DMS114 treated with DMSO at 0.1 percent for 48 hours (cell line): Measurements from ENCODE around the gene PROSER3.
"Not testable (repeated sequence)": the region's sequence is repeated elsewhere in the genome, so short reads cannot be mapped to it uniquely, and the experiment has no call there.

Experiments used
- DNase-seq: peaks from one replicate; lab custom pipeline; 2025; ENCODE audit not compliant: unreplicated experiment; lab: John Stamatoyannopoulos, UW

Gene PROSER3

GRCh38 chr19:35753634-35754369, 4.2 kb upstream of the PROSER3 start:
- no peak for DNase-seq

- DNase-seq = no peak
These were observed 3.4 kb upstream of the PROSER3 start for GRCh38 chr19:35754370-35755130.

GRCh38 chr19:35755131-35755549, 2.8 kb upstream of the PROSER3 start:
- no peak for DNase-seq

DNA sequence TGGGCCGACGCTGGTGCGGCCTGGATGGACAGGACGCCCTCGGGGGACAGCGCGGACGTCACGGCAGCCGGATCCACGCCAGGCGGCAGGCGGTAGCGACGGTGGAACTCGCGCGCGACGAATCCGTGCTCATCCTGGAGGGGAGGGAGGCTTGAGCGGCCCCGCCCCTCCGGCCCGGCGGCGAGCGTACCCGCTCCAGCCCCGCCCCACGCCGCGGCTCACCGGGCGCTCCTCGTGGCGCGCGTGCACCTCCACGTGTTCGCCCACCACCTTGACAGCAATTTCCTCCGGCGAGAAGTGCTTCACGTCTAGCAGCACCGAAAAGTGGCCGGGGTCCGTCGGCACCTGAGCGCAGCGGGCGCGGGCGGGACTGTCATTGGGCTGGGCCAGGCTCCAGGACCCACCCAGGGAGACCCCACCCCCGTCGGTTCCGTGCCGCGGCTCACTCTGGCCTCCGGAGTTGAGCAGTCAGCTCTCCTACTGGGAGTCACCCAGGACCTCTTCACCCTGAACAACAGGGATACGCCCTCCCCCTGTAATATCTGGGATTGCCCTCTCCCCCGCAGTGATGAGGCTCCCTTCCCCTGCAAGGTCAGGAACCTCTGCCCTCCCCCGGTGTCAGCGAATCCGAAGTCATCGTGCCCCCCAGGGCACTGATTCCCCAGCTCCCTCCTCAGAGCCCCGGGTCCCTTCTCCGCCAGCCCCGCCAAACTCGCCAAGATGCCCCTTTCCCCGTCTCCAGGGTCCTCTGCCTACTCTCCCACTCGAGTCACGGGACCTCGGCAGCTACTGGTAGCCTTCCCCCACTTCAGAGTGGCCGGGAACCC, 2.2 kb upstream of the PROSER3 start:
- no peak for DNase-seq

DNA sequence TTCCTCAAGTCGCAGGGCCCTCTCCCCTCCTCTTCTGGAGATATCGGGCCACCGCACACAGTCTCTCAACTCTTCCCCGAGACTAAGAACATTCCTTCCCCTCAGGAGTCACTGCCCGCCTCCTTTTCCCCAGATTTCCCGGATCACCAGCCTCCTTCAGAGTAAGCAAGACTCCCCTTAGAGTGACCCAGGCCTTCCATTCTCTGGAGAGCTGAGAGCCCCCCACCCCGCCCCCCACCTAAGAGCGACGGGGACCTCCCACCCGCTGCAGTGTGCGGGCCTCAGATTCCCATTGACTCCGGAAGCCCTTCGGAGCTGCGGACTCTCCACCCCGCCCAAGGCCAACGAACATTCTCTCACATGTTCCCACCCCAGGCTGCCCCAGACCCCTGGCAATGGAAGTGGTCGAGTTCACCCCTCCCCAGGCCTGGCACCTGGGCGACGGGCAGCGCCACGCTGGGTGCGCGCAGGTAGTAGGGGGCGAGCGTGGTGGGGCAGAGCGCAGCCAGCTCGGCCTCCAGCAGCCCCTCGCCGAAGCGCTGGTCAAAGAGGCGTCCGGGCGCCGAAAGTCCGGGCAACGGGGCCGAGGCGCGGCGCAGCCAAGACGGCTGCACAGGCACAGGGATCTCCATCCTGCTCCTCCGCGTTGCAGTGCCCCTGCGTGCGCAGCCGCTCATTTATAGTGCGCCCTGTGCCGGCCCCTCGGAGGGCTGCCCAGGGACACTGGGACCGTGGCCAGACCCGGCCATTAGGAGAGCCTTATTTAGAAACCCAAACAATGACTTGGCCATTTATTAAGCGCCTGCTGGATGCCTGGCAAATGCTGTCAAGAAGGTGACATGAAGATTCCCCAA, 1.4 kb upstream of the PROSER3 start, which contains the start of gene HSPB6:
Gene HSPB6 (minus strand): TSS at position 653 of the 854 bp plus-strand sequence. CDS start 21 bp downstream, at position 632.
- DNase-seq = no peak

GRCh38 chr19:35757231-35757748, 686 bp upstream of the PROSER3 start:
- no peak for DNase-seq

- no peak for DNase-seq
These were observed 1.7 kb downstream of the PROSER3 start for GRCh38 chr19:35759697-35760096.

DNA sequence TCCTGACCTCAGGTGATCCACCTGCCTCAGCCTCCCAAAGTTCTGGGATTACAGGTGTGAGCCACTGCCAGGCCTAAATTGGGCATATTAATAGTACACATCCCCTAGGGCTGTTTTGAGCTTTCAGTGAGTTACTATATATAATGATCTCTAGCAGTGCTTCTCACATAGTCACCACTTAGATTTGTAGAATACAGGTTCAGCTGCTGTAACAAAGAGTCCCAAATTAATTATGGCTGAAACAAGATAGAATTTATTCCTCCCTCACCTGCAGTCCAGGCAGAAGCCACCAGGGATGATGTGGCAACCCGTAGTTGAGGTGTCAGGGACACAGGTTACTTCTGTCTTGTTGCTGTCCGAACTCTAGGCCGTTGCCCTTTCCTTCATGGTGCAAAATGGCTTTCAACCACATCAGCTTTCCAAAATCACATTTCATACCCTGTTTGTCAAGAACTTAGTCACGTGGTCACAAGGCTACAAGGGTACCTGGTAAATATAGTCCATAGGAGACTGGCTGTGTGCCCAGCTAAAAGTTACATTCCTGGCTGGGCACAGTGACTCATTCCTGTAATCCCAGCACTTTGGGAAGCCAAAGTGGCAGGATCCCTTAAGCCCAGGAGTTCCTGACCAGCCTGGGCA, 2.9 kb downstream of the PROSER3 start:
- no peak for DNase-seq

DNA sequence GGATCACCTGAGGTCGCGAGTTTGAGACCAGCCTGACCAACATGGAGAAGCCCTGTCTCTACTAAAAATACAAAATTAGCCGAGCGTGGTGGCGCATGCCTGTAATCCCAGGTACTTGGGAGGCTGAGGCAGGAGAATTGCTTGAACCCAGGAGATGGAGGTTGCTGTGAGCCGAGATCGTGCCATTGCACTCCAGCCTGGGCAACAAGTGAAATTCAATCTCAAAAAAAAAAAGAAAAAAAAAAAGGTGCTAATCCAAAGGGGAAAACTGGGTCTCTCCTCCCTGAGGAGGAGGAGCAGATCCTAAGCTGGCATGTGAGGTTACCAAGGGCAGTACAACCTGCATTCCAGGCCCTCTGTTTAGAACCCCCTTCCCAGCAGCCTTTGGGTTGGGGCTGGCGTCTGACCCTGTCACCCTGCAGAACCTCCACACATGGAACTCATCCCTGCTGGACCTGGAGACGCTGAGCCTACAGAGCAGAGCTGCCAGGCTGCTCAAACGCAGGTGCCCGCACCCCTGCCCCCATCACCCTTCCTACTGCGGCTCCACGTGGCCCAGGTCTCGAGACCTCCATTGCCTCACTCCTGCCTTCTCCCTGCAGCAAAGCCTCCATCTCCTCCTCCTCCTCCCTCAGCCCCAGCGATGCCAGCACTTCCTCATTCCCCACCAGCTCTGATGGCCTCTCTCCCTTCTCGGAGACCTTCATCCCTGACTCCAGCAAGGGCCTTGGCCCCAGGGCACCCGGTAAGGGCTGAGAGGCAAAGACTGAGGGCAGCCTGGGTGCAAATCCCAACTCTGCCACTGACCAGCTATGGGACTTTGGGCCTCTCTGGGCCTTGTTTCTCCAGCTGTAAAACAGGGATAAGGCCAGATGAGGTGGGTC, 6.7 kb downstream of the PROSER3 start:
- DNase-seq = no peak

DNA sequence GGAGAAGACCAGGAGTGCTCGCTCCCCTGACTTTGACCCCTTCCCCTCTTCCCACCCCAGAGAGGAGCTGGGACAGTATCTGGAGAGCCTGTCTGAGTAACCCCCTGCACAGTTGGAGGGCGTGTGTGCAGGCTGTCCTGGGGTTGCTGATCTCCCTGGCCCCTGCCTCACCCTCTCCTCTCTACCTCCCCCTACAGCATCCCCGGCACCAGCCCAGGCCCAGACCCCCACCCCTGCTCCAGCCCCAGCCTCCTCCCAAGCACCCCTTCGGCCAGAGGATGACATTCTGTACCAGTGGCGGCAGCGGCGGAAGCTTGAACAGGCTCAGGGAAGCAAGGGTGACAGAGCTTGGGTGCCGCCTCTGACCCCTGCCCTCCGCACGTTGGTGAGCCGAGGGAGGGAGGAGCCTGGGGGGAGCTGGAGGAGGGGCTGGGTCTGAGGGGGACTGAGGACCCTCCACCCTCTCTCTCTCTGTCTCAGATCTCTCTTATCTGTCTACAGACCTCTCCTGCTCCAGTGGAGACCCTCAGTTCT, 8.7 kb downstream of the PROSER3 start:
- DNase-seq = no peak

- no peak for DNase-seq
These were observed 9.5 kb downstream of the PROSER3 start for GRCh38 chr19:35767288-35768081.

GRCh38 chr19:35768082-35768421, 10.1 kb downstream of the PROSER3 start:
- DNase-seq = no peak

DNA sequence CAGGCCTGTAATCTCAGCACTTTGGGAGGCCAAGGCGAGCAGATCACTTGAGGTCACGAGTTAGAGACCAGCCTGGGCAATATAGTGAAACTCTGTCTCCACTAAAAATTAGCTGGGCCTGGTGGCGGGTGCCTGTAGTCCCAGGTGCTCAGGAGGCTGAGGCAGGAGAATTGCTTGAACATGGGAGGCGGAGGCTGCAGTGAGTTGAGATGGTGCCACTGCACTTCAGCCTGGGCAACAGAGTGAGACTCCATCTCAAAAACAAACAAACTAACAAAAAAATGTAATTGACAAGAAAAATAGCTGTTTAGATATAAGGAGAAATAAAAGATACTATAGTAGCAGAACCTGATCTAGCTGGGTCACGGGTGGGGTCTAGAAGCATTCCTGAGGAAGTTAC, 14.4 kb downstream of the PROSER3 start:
- DNase-seq = not testable (repeated sequence)

DNA sequence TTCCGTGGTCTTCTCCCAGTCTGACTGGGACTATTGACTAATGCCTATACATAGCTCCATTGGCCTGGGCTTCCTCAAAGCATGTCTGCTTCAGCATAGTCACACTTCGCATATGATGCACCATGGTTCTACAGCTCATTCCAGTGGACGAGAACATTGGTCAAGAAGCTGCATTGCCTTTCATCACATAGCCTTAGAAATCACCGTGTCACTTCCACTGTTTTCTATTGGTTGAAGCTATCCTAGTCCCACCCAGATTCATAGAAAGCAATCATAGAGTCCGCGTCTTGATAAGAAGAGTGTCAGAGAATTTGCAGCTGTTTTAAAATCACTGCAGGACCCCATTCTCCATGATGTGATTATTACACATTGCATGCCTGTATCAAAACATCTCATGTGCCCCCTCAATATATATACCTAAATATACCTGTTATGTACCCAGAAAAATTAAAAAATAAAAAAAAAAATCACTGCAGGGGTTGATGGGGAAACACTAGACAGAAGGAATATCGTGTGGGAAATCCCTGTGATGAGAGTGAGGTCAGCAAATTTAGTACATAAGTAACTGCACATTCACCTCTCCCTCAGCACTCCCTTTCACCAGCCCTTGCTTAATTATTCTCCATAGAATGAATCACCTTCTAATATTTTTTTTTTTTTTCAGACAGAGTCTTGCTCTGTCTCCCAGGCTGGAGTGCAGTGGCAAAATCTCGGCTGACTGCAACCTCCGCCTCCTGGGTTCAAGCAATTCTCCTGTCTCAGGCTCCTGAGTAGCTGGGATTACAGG, 15.2 kb downstream of the PROSER3 start:
- no peak for DNase-seq

- no peak for DNase-seq
These were observed 16.5 kb downstream of the PROSER3 start for GRCh38 chr19:35774274-35775045.

- DNase-seq = no peak
These were observed 17.0 kb downstream of the PROSER3 start for GRCh38 chr19:35775046-35775297.
